C4-2B (cell line): ENCODE data around the gene ODF2.

Source experiments
- H3K27ac ChIP-seq: fragments of 450-650 bp; 2 replicates; pipeline ENCODE4 v1.5.1; 2017
- CTCF ChIP-seq: fragments of 450-650 bp; conservative IDR thresholded peaks from 2 replicates; pipeline ENCODE4 v1.5.1; 2017; ENCODE audit warnings: mild to moderate bottlenecking
- ZFX ChIP-seq: fragments of 450-650 bp; IDR thresholded peaks from 2 replicates; pipeline ENCODE4 v1.6.1; 2017

Gene ODF2

GRCh38 chr9:128455849-128456612 is at the start of gene ODF2:
Gene ODF2, plus strand, starts transcription at chr9:128456006. Its CDS starts 86 bp downstream, at chr9:128456092.
- 0 out of 2 replicates have a peak, but pooled peaks have one; percentile 50 for TF ChIP-seq ZFX
- TF ChIP-seq CTCF, result no peak

GRCh38 chr9:128406848-128407391 is 48.9 kb upstream of the ODF2 start:
- TF ChIP-seq ZFX, result no peak
- no peak for TF ChIP-seq CTCF
- H3K27ac ChIP-seq, result no peak overlapping the region

More at GRCh38 chr9:128455849-128456612, at the start of gene ODF2:
- peak within 1 kb of the TSS; percentile 88 for H3K27ac ChIP-seq

GRCh38 chr9:128408963-128409431 is 46.8 kb upstream of the ODF2 start:
- no peak overlapping the region for H3K27ac ChIP-seq
- TF ChIP-seq CTCF (no peak), ZFX (no peak)

- H3K27ac ChIP-seq, result no peak overlapping the region
- no peak for TF ChIP-seq CTCF
- no peak for TF ChIP-seq ZFX
Measured at GRCh38 chr9:128409450-128409849, 46.4 kb upstream of the ODF2 start.

- no peak; the same call in 1 of the 2 replicates for TF ChIP-seq CTCF
- no peak for TF ChIP-seq ZFX
- H3K27ac ChIP-seq, result no peak overlapping the region
Measured at GRCh38 chr9:128409978-128410377, 45.8 kb upstream of the ODF2 start.

- H3K27ac ChIP-seq, result no peak overlapping the region
- TF ChIP-seq ZFX (no peak), CTCF (no peak)
Measured at GRCh38 chr9:128411364-128412119, 44.3 kb upstream of the ODF2 start.
